HUES6 (cell line): ENCODE measurements around the gene TMEM135.
"Not testable (repeated sequence)": the region's sequence is repeated elsewhere in the genome, so short reads cannot be mapped to it uniquely, and the experiment has no call there.

Experiments
- H3K27ac ChIP-seq: 2 replicates; pipeline ENCODE4 v1.7.0; 2013; ENCODE audit warnings: low read depth, mild to moderate bottlenecking, low read length, inconsistent platforms
- H3K27me3 ChIP-seq: 2 replicates; pipeline ENCODE4 v1.6.1; 2013; ENCODE audit warnings: low read length; ENCODE audit not compliant: control insufficient read depth, insufficient read depth
- H3K36me3 ChIP-seq: 2 replicates; pipeline ENCODE4 v1.6.1; 2013; ENCODE audit warnings: low read length; ENCODE audit not compliant: control insufficient read depth, insufficient read depth
- H3K4me1 ChIP-seq: 2 replicates; pipeline ENCODE4 v1.6.1; 2013; ENCODE audit warnings: low read length; ENCODE audit not compliant: control insufficient read depth, insufficient read depth
- H3K4me3 ChIP-seq: 2 replicates; pipeline ENCODE4 v1.5.1; 2013; ENCODE audit warnings: low read depth, low read length
- H3K9ac ChIP-seq: one replicate; pipeline ENCODE4 v1.6.1; 2013; ENCODE audit warnings: mild to moderate bottlenecking, low read length
- H3K9me3 ChIP-seq: 2 replicates; pipeline ENCODE4 v1.6.1; 2013; ENCODE audit warnings: low read depth, low read length; ENCODE audit not compliant: control insufficient read depth, insufficient read depth

The TMEM135 gene

DNA sequence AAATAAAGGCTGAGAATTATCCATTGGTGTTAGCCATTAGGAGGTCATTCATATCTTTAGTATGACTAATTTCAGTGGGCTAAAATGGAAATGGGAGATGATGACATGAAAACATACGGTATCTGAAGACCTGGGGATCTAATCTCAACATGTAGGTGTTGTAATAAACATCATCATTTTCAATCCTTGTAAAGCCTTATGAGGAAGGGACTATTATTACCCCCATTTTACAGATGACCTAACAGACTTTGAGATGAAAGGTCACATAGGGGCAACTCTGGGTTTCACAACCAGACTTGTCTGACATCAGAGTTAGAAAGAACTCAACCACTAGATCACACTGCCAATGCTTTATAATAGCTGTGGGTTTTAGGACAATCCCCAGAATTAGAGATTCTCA lies 34.8 kb upstream of the TMEM135 start:
- Histone ChIP-seq H3K27me3 (no peaks in the 10 kb centered on the region), H3K9ac (no peak overlapping the region), H3K36me3 (no peaks in the 10 kb centered on the region), H3K27ac (no peak overlapping the region), H3K4me1 (peaks cover 13% of the 10 kb centered on the region; the same call in 1 of the 2 replicates), H3K9me3 (no peaks in the 10 kb centered on the region), H3K4me3 (no peak overlapping the region)

DNA sequence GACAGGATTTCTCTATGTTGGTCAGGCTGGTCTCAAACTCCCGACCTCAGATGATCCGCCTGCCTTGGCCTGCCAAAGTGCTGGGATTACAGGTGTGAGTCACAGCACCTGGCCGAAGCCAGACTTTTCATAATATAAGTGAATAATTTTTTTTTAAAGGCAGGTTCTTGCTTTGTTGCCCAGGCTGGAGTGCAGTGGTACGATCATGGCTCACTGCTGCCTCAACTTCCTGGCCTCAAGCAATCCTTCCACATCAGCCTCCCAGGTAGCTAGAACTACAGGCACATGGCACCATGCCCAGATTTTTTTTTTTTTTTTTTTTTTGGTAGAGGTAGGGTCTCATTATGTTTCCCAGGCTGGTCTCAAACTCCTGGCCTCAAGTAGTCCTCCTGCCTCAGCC lies 33.5 kb upstream of the TMEM135 start:
- H3K9ac ChIP-seq, H3K27me3 ChIP-seq, H3K36me3 ChIP-seq, H3K27ac ChIP-seq, H3K9me3 ChIP-seq, H3K4me3 ChIP-seq: not testable (repeated sequence)
- H3K4me1 ChIP-seq = peaks cover 11% of the 10 kb centered on the region; the same call in 1 of the 2 replicates

DNA sequence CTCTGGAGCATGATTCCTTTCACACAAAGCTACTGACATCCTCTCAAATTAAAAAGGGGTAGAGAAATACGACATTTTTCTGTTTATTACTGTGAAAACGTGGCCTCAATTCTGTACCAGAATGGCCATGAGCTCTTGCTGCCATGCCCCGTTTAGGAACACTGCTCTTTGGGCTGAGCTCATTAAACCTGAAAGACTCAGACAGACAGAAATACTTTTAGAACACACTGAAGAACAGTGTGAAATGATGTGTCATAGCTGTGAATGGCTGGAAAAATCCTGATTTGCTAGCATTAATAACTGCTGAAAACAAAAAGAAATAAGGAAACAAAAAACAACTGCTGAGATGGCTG lies 32.2 kb upstream of the TMEM135 start:
- Histone ChIP-seq H3K27ac (no peak overlapping the region), H3K9ac (no peak overlapping the region), H3K9me3 (no peaks in the 10 kb centered on the region), H3K4me3 (no peak overlapping the region), H3K4me1 (no peaks in the 10 kb centered on the region), H3K36me3 (no peaks in the 10 kb centered on the region), H3K27me3 (no peaks in the 10 kb centered on the region)

DNA sequence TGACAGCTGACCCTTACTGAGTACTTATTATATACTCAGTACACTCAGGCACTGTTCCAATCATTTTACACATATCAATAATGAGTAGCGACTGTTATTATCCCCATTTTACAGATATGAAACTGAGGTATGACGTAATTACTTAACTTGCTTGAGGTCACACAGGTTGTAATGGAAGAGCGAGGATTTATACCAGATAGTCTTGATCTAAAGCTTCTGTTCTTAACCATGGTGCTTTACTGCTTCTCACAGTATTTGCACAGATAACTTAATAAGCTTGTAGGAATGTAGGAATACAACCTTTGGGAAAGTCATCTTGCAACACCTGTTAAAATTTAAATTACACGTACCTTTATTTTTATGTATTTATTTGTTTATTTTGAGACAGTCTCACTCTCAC lies 31.7 kb upstream of the TMEM135 start:
- Histone ChIP-seq H3K27ac (no peak overlapping the region), H3K9ac (no peak overlapping the region), H3K27me3 (no peaks in the 10 kb centered on the region), H3K4me1 (no peaks in the 10 kb centered on the region), H3K4me3 (no peak overlapping the region), H3K9me3 (no peaks in the 10 kb centered on the region), H3K36me3 (no peaks in the 10 kb centered on the region)

DNA sequence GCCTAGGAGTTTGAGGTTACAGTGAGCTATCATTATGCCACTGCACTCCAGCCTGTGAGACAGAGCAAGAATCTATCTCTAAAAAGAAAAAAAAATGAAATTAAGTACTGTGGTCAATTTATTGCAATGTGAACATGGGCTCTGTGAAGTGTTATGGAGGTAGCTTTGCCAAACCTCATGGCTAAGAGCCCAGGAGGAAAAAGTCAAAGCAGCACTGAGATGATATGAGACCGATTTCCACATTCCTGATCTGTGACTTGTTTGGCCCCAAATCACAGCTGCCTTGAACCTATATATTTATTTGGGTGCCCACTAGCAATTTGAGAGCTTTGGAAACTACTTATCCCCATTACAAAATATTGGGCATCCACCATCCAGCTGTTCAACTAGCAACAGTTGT lies 29.8 kb upstream of the TMEM135 start:
- Histone ChIP-seq H3K4me3 (no peak overlapping the region), H3K9ac (no peak overlapping the region), H3K27me3 (no peaks in the 10 kb centered on the region), H3K36me3 (no peaks in the 10 kb centered on the region), H3K4me1 (no peaks in the 10 kb centered on the region), H3K9me3 (no peaks in the 10 kb centered on the region), H3K27ac (no peak overlapping the region)

DNA sequence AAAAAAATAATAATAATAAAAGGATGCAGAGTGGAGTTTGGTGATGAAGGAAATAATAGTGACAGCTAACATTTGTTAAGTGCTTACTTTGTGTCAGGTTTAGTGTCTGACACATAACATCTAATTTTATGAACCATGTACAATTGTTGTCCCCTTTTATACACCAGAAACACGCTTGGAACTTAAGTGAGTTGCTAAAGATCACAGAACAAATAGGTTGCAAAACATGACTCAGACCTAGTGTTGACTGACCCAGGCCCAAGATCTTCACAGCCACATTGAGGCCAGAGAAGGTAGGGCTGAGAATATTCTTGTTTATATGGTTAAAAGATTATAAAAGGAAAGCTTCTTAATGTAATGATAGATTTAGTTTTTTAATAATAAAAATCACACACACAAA lies 25.6 kb upstream of the TMEM135 start:
- Histone ChIP-seq H3K36me3 (no peaks in the 10 kb centered on the region), H3K4me3 (no peak overlapping the region), H3K9ac (no peak overlapping the region), H3K27ac (no peak overlapping the region), H3K27me3 (no peaks in the 10 kb centered on the region), H3K9me3 (no peaks in the 10 kb centered on the region), H3K4me1 (peaks cover 4% of the 10 kb centered on the region; the same call in 1 of the 2 replicates)

DNA sequence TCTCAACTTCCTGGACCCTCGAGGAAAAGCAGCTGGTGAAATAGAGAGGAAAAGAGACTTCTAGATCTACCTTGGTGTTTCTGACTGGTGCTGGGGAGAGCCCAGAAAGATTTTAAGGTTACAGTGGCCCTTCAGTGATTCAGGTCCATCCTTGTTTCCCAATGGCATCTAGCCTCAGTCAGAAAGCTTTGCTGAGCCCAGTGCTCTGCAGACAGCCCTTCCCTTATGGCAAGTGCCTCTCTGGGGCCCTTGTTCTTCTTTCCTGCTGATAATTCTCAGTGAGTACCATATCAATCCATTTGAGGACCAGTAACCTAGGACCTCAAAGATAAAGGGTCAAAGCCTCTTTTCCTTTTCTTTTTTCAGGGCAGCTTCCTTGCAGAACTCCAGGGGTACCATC lies 25.1 kb upstream of the TMEM135 start:
- Histone ChIP-seq H3K4me1 (peaks cover 4% of the 10 kb centered on the region; the same call in 1 of the 2 replicates), H3K27me3 (no peaks in the 10 kb centered on the region), H3K27ac (no peak overlapping the region), H3K9me3 (no peaks in the 10 kb centered on the region), H3K9ac (no peak overlapping the region), H3K36me3 (no peaks in the 10 kb centered on the region), H3K4me3 (no peak overlapping the region)

DNA sequence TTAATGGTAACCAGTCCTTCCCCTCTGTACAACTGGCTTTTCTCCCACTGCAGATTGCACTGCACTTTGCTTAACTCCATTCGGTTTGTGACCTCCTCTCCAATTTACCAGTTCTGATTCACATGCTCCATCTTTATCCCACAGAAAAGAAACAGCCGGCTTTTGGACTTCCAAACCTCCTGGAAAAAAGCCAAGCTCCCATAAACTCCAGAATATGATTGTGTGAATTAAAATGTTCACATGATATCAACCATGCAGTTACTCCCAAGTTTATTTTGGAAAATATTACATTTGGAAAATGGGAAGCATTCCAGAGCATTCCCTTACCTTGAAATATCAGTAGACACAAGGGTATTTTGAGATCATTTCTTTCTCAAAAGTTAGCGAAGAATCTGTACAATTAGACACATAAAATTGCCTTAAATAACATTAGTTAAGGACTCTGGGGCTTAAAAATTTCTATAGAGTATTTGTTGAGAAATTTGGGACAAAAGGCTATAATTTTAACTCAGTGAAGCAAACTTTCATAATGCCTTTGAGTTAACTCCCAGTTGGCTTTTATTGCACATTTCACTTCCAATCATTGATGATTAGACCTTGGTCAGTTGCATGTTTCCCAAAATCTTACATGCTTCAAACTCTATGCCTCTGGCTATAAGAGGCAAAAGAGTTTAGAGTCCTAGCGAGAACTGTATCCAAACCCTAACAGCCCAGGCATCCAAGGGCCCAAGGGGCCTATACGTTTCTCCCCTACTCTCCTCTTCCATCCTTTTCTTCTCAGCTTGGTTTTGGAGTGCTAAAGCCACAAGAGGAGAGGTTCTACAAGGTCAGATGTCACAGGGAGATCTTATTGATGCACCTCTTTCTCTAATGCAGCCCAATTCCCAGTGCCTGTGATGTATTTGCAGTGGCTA lies 23.6 kb upstream of the TMEM135 start:
- no peak overlapping the region for H3K9ac ChIP-seq
- H3K9me3 ChIP-seq = peaks cover 4% of the 10 kb centered on the region; the same call in 1 of the 2 replicates
- no peaks in the 10 kb centered on the region for H3K27me3 ChIP-seq
- H3K27ac ChIP-seq = no peak overlapping the region
- H3K36me3 ChIP-seq = no peaks in the 10 kb centered on the region
- peaks cover 4% of the 10 kb centered on the region; the same call in 1 of the 2 replicates for H3K4me1 ChIP-seq
- H3K4me3 ChIP-seq = no peak overlapping the region

DNA sequence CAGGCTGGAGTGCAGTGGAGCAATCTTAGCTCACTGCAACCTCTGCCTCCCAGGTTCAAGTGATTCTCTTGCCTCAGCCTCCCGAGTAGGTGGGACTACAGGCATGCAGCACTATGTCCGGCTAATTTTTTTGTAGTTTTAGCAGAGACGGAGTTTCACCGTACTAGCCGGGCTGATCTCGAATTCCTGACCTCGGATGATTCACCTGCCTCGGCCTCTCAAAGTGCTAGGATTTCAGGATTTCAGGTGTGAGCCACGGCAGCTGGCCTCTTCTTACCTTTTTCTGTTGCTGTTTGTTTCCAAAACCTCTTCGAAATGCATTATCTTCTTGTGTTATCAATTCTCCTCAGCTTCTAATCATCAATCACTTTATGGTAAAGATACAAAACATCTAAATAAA lies 22.1 kb upstream of the TMEM135 start:
- Histone ChIP-seq H3K4me1 (peaks cover 4% of the 10 kb centered on the region; the same call in 1 of the 2 replicates), H3K4me3 (no peak overlapping the region), H3K9ac (no peak overlapping the region), H3K36me3 (no peaks in the 10 kb centered on the region), H3K27ac (no peak overlapping the region), H3K27me3 (no peaks in the 10 kb centered on the region), H3K9me3 (peaks cover 7% of the 10 kb centered on the region; the same call in 1 of the 2 replicates)

DNA sequence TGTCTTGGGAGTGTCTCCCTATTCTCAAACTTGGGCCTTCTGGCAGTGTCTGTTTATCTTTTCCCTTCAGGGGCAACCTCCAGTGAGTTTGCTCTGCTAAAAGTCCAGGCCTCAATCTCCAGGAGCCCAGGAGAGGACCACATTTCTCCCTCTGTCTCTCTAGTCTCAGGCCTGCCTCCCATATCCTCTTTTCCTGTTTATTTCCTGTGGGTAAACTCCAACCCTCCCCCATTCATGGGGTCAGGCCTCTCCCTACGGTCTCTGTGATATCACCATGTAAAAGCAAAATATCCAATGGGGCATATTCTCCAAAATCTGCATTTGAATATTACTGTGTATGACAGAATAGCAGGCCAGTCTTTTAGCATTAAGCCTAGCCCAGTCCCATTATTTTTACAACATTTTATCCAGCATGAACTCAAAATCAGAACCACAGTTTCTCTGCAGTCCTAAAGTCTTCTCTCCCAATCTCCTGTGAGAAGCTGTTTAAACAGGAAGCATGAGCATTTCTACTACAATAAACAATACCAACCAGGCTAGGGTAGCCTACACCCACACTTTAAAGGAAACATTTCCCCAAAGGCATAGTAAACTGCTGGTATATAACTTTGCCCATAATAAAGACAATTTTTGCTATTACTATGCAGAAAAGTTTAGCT lies 18.0 kb upstream of the TMEM135 start:
- Histone ChIP-seq H3K4me1 (peaks cover 4% of the 10 kb centered on the region; the same call in 1 of the 2 replicates), H3K4me3 (no peak overlapping the region), H3K9me3 (peaks cover 7% of the 10 kb centered on the region; the same call in 1 of the 2 replicates), H3K27me3 (no peaks in the 10 kb centered on the region), H3K36me3 (no peaks in the 10 kb centered on the region), H3K27ac (no peak overlapping the region), H3K9ac (no peak overlapping the region)

DNA sequence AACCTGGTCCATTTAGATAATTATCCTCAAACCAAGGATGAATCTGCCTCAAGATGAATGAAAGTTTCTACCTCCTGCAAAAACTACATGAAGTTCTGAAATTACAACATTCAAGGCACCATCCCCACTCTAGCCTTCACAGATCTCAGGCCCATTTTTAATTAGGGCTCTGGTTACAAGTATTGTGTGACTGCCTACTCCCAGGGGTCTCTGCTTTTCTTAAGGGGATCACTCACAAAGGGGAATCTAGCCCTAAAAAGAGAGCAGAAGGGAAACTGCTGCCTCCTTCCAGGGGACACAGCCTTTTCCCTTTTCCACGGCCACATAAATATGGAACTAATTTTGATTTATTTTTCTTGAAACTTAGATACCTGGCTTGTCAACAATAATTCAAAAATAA lies 17.4 kb upstream of the TMEM135 start:
- no peaks in the 10 kb centered on the region for H3K27me3 ChIP-seq
- peaks cover 7% of the 10 kb centered on the region; the same call in 1 of the 2 replicates for H3K9me3 ChIP-seq
- H3K36me3 ChIP-seq = no peaks in the 10 kb centered on the region
- H3K9ac ChIP-seq = no peak overlapping the region
- peaks cover 4% of the 10 kb centered on the region; the same call in 1 of the 2 replicates for H3K4me1 ChIP-seq
- H3K27ac ChIP-seq = no peak overlapping the region
- H3K4me3 ChIP-seq = no peak overlapping the region
